Karpas-422 (cell line): Measurements from ENCODE around the gene ARID2. TPM values are rescaled to one million over a fixed set of nuclear protein-coding genes. Genes with fewer than 3 reads are reported as not detected.

Source experiments
- DNase-seq: peaks from one replicate; pipeline ENCODE4 v3.0.0-alpha.2; 2015
- H2AFZ ChIP-seq: fragments of 200-600 bp; sonication (generic); 2 replicates; pipeline ENCODE4 v1.6.1; 2014; ENCODE audit warnings: antibody characterized with exemption, low read length, mixed read lengths
- H3K27ac ChIP-seq: fragments of 200-600 bp; sonication (generic); 2 replicates; pipeline ENCODE4 v1.5.1; 2014; ENCODE audit warnings: mild to moderate bottlenecking, low read length, moderate library complexity
- H3K27me3 ChIP-seq: fragments of 200-600 bp; sonication (generic); 2 replicates; pipeline ENCODE4 v1.6.1; 2014; ENCODE audit warnings: low read length, mixed read lengths
- H3K36me3 ChIP-seq: fragments of 200-600 bp; sonication (generic); 2 replicates; pipeline ENCODE4 v1.6.1; 2014; ENCODE audit warnings: low read length, mixed read lengths; ENCODE audit not compliant: insufficient read depth
- H3K4me1 ChIP-seq: fragments of 200-600 bp; sonication (generic); 2 replicates; pipeline ENCODE4 v1.6.1; 2014; ENCODE audit warnings: mild to moderate bottlenecking, low read length, mixed read lengths
- H3K4me2 ChIP-seq: fragments of 200-600 bp; sonication (generic); 2 replicates; pipeline ENCODE4 v1.6.1; 2014; ENCODE audit warnings: low read length, low read depth, mild to moderate bottlenecking; ENCODE audit not compliant: poor library complexity, severe bottlenecking
- H3K4me3 ChIP-seq: fragments of 200-600 bp; sonication (generic); 2 replicates; pipeline ENCODE4 v1.5.1; 2014; ENCODE audit warnings: mild to moderate bottlenecking, antibody characterized with exemption, low read length, mixed read lengths
- H3K79me2 ChIP-seq: fragments of 200-600 bp; sonication (generic); 2 replicates; pipeline ENCODE4 v1.6.1; 2014; ENCODE audit warnings: mild to moderate bottlenecking, low read length, mixed read lengths
- H3K9ac ChIP-seq: fragments of 200-600 bp; sonication (generic); 2 replicates; pipeline ENCODE4 v1.6.0; 2014; ENCODE audit warnings: low read length
- H3K9me2 ChIP-seq: fragments of 200-600 bp; sonication (generic), shearing (Covaris generic); replicated peaks from 2 replicates; pipeline ENCODE4 v1.6.0; 2014; ENCODE audit warnings: mild to moderate bottlenecking, low read length, moderate library complexity; ENCODE audit not compliant: insufficient read depth
- H3K9me3 ChIP-seq: fragments of 300-700, 200-600 bp; sonication (generic); 2 replicates; pipeline ENCODE4 v1.6.1; 2014; ENCODE audit warnings: low read length, mixed read lengths
- H4K20me1 ChIP-seq: fragments of 200-600 bp; sonication (generic); 2 replicates; pipeline ENCODE4 v1.6.1; 2014; ENCODE audit warnings: mild to moderate bottlenecking, antibody characterized with exemption, low read length, low read depth; ENCODE audit not compliant: insufficient read depth
- total RNA-seq: library from RNA; depleted of rRNA; stranded (reverse); fragments of >200 nt; shearing (Covaris generic); gene quantifications from 2 replicates; pipeline ENCODE4 v1.2.3, GENCODE V29; 2014; ENCODE audit warnings: low replicate concordance

ARID2 gene
- total RNA-seq, 1 experiment from 2014 or later, result 61.9 TPM

- Histone ChIP-seq H3K79me2 (peaks cover 55% of the 10 kb centered on the region), H3K27ac (no peak overlapping the region), H3K4me2 (no peak overlapping the region), H3K9me3 (peaks cover 12% of the 10 kb centered on the region; the same call in 1 of the 2 replicates), H3K4me3 (no peak overlapping the region), H3K9ac (no peak overlapping the region), H3K9me2 (no peaks in the 10 kb centered on the region), H2AFZ (no peak overlapping the region), H3K36me3 (peaks cover 71% of the 10 kb centered on the region), H3K4me1 (no peaks in the 10 kb centered on the region), H4K20me1 (no peaks in the 10 kb centered on the region), H3K27me3 (no peaks in the 10 kb centered on the region)
- no peak for DNase-seq
Observed at GRCh38 chr12:45883187-45883586, 153.7 kb downstream of the ARID2 start.

GRCh38 chr12:45886685-45887084, 157.2 kb downstream of the ARID2 start:
- Histone ChIP-seq H3K4me2 (no peak overlapping the region), H3K79me2 (peaks cover 22% of the 10 kb centered on the region), H3K4me1 (no peaks in the 10 kb centered on the region), H3K9ac (no peak overlapping the region), H3K36me3 (peaks cover 49% of the 10 kb centered on the region), H3K27ac (no peak overlapping the region), H3K27me3 (no peaks in the 10 kb centered on the region), H2AFZ (no peak overlapping the region), H3K4me3 (no peak overlapping the region), H3K9me2 (no peaks in the 10 kb centered on the region), H3K9me3 (peaks cover 12% of the 10 kb centered on the region; the same call in 1 of the 2 replicates), H4K20me1 (no peaks in the 10 kb centered on the region)
- DNase-seq, result no peak

GRCh38 chr12:45887544-45887943, 158.0 kb downstream of the ARID2 start:
- H2AFZ ChIP-seq, result no peak overlapping the region
- peaks cover 14% of the 10 kb centered on the region for H3K79me2 ChIP-seq
- no peak overlapping the region for H3K9ac ChIP-seq
- H3K9me3 ChIP-seq, result peaks cover 10% of the 10 kb centered on the region; the same call in 1 of the 2 replicates
- no peaks in the 10 kb centered on the region for H3K27me3 ChIP-seq
- H3K4me3 ChIP-seq, result no peak overlapping the region
- H3K9me2 ChIP-seq, result no peaks in the 10 kb centered on the region
- DNase-seq, result no peak
- no peaks in the 10 kb centered on the region for H3K4me1 ChIP-seq
- no peak overlapping the region for H3K4me2 ChIP-seq
- no peak overlapping the region for H3K27ac ChIP-seq
- H4K20me1 ChIP-seq, result no peaks in the 10 kb centered on the region
- H3K36me3 ChIP-seq, result peaks cover 47% of the 10 kb centered on the region

- Histone ChIP-seq H3K9ac (no peak overlapping the region), H3K36me3 (peaks cover 43% of the 10 kb centered on the region), H2AFZ (no peak overlapping the region), H3K9me2 (no peaks in the 10 kb centered on the region), H3K4me3 (no peak overlapping the region), H3K27ac (no peak overlapping the region), H3K9me3 (no peaks in the 10 kb centered on the region), H3K27me3 (no peaks in the 10 kb centered on the region), H4K20me1 (no peaks in the 10 kb centered on the region), H3K79me2 (no peaks in the 10 kb centered on the region; the same call in 1 of the 2 replicates), H3K4me1 (no peaks in the 10 kb centered on the region), H3K4me2 (no peak overlapping the region)
- no peak for DNase-seq
Observed at GRCh38 chr12:45890276-45890675, 160.8 kb downstream of the ARID2 start.

- Histone ChIP-seq H3K9me2 (no peaks in the 10 kb centered on the region), H3K4me3 (no peak overlapping the region), H3K9me3 (no peaks in the 10 kb centered on the region), H3K79me2 (peaks cover 4% of the 10 kb centered on the region; the same call in 1 of the 2 replicates), H3K9ac (no peak overlapping the region), H3K4me2 (no peak overlapping the region), H3K27ac (no peak overlapping the region), H3K36me3 (peaks cover 52% of the 10 kb centered on the region), H4K20me1 (no peaks in the 10 kb centered on the region), H2AFZ (no peak overlapping the region), H3K4me1 (no peaks in the 10 kb centered on the region), H3K27me3 (no peaks in the 10 kb centered on the region)
- DNase-seq, result peak; percentile 48
Observed at GRCh38 chr12:45893240-45893639, 163.7 kb downstream of the ARID2 start.

- Histone ChIP-seq H3K79me2 (peaks cover 4% of the 10 kb centered on the region; the same call in 1 of the 2 replicates), H3K36me3 (peaks cover 53% of the 10 kb centered on the region), H2AFZ (no peak overlapping the region), H4K20me1 (no peaks in the 10 kb centered on the region), H3K4me2 (no peak overlapping the region), H3K27me3 (no peaks in the 10 kb centered on the region), H3K9me2 (no peaks in the 10 kb centered on the region), H3K9ac (no peak overlapping the region), H3K4me1 (no peaks in the 10 kb centered on the region), H3K9me3 (no peaks in the 10 kb centered on the region), H3K27ac (no peak overlapping the region), H3K4me3 (no peak overlapping the region)
- DNase-seq, result no peak
Observed at GRCh38 chr12:45895961-45896360, 166.5 kb downstream of the ARID2 start.

- no peak for DNase-seq
- Histone ChIP-seq H3K4me2 (no peak overlapping the region), H3K79me2 (peaks cover 6% of the 10 kb centered on the region; the same call in 1 of the 2 replicates), H3K36me3 (peaks cover 41% of the 10 kb centered on the region), H3K4me1 (no peaks in the 10 kb centered on the region), H4K20me1 (no peaks in the 10 kb centered on the region), H2AFZ (no peak overlapping the region), H3K9me2 (no peaks in the 10 kb centered on the region), H3K9ac (no peak overlapping the region), H3K4me3 (no peak overlapping the region), H3K9me3 (no peaks in the 10 kb centered on the region), H3K27me3 (no peaks in the 10 kb centered on the region), H3K27ac (no peak overlapping the region)
Observed at GRCh38 chr12:45898094-45898493, 168.6 kb downstream of the ARID2 start.

- Histone ChIP-seq H3K9me3 (no peaks in the 10 kb centered on the region), H3K4me2 (peak overlapping the region; percentile 79), H3K27ac (peak overlapping the region; percentile 97), H3K4me3 (peak overlapping the region; percentile 44), H3K9ac (peak overlapping the region; percentile 42), H3K36me3 (peaks cover 28% of the 10 kb centered on the region), H2AFZ (no peak overlapping the region), H4K20me1 (no peaks in the 10 kb centered on the region), H3K27me3 (no peaks in the 10 kb centered on the region), H3K9me2 (no peaks in the 10 kb centered on the region), H3K79me2 (peaks cover 13% of the 10 kb centered on the region), H3K4me1 (peaks cover 78% of the 10 kb centered on the region)
- DNase-seq, result peak; percentile 79
Observed at GRCh38 chr12:45907955-45908354, 178.4 kb downstream of the ARID2 start.
